Lower leg skin (tissue), 4 donors: ENCODE data around the gene PRKAG1. TPM values are rescaled to one million over a fixed set of nuclear protein-coding genes. Genes with fewer than 3 reads are reported as not detected.

Experiments used
- DNase-seq, 2 donors: peaks; one replicate each; pipeline ENCODE4 v3.0.0-alpha.2; 2019; ENCODE audit warnings: low spot score in 2 of 2
- H3K4me3 ChIP-seq: fragments of 200-600 bp; sonication (generic); 2 replicates; pipeline ENCODE4 v1.5.1; 2017; ENCODE audit warnings: mild to moderate bottlenecking, low read depth; ENCODE audit not compliant: poor library complexity, severe bottlenecking
- CTCF ChIP-seq, 3 donors: fragments of 450-650 bp; IDR thresholded peaks; one replicate each; pipeline ENCODE4 v1.5.1; 2016; ENCODE audit warnings: antibody characterized with exemption in 3 of 3, mild to moderate bottlenecking in 3 of 3, moderate library complexity in 2 of 3
- POLR2A ChIP-seq, 2 donors: fragments of 450-650 bp; IDR thresholded peaks; one replicate each; pipeline ENCODE4 v1.6.1; 2016 to 2017; ENCODE audit warnings: antibody characterized with exemption in 2 of 2, mild to moderate bottlenecking in 1 of 2, moderate library complexity in 1 of 2
- WGBS, 2 donors: methylation state at CpG; one replicate each; pipeline ENCODE4 v1.1.5; 2018; 5-methylcytosine and 5-hydroxymethylcytosine counted together
- intact Hi-C: fragments of 100-400 bp; cut with DNase I; formaldehyde crosslinking; loops from one replicate; pipeline ENCODE4 v1.15.0; 2023; ENCODE audit warnings: low total_unique reads
- total RNA-seq, 4 donors: library from RNA; depleted of rRNA; stranded (reverse); fragments of >200 nt; gene quantifications; one replicate each; pipeline ENCODE4 v1.1.0, GENCODE V29; 2016

The PRKAG1 gene
- total RNA-seq, 4 donors from 2014 or later = 30.3 to 57.8 (median 49.2) TPM

GRCh38 chr12:49040364-49040855 lies 21.8 kb upstream of the PRKAG1 start:
- DNase-seq = no peak
- no peak overlapping the region for H3K4me3 ChIP-seq
- WGBS, 2 donors = 91 to 93% methylated on average over 14 of the region's 14 CpGs
- TF ChIP-seq POLR2A (IDR thresholded peaks at IDR 0.05) (no peak), CTCF (IDR thresholded peaks at IDR 0.05) (no peak)
- intact Hi-C loops = no loop called here

GRCh38 chr12:49039421-49040363 lies 21.1 kb upstream of the PRKAG1 start:
- intact Hi-C loops = no loop called here
- DNase-seq = no peak
- TF ChIP-seq POLR2A (IDR thresholded peaks at IDR 0.05) (no peak), CTCF (IDR thresholded peaks at IDR 0.05) (no peak)
- WGBS, 2 donors = 92% methylated on average over 30 of the region's 30 CpGs
- H3K4me3 ChIP-seq = no peak overlapping the region

- intact Hi-C loops = no loop called here
- H3K4me3 ChIP-seq = no peak overlapping the region
- no peak for DNase-seq
- TF ChIP-seq POLR2A (IDR thresholded peaks at IDR 0.05) = no peak
- 90 to 93% methylated on average over 19 to 20 of the region's 20 CpGs for WGBS, 2 donors
Observed at GRCh38 chr12:49038291-49038955, 19.8 kb upstream of the PRKAG1 start.

- TF ChIP-seq CTCF (IDR thresholded peaks at IDR 0.05) (no peak), POLR2A (IDR thresholded peaks at IDR 0.05) (no peak)
- H3K4me3 ChIP-seq = no peak overlapping the region
- intact Hi-C loops = no loop called here
- 88 to 96% methylated on average over 7 of the region's 7 CpGs for WGBS, 2 donors
- DNase-seq = no peak
Observed at GRCh38 chr12:49037947-49038237, 19.3 kb upstream of the PRKAG1 start.

GRCh38 chr12:49037111-49037946 lies 18.8 kb upstream of the PRKAG1 start:
- intact Hi-C loops = no loop called here
- no peak overlapping the region for H3K4me3 ChIP-seq
- WGBS, 2 donors = 85 to 86% methylated on average over 9 of the region's 9 CpGs
- DNase-seq = no peak
- TF ChIP-seq POLR2A (IDR thresholded peaks at IDR 0.05) (no peak), CTCF (IDR thresholded peaks at IDR 0.05) (no peak)
